ENCODE measurements around the gene CSF3R.
"Not testable (repeated sequence)": the region's sequence is repeated elsewhere in the genome, so short reads cannot be mapped to it uniquely, and the experiment has no call there.

Gene CSF3R

GRCh38 chr1:36512842-36513241 is 30.1 kb upstream of the CSF3R start:
- no peak for DNase-seq

- no peak for DNase-seq
Measured at GRCh38 chr1:36511804-36512798, 29.4 kb upstream of the CSF3R start.

- not testable (repeated sequence) for DNase-seq
Measured at GRCh38 chr1:36511220-36511619, 28.5 kb upstream of the CSF3R start.

- DNase-seq = no peak
Measured at GRCh38 chr1:36510418-36510817, 27.7 kb upstream of the CSF3R start.

GRCh38 chr1:36508257-36508656 is 25.5 kb upstream of the CSF3R start:
- no peak for DNase-seq

- DNase-seq = no peak
Measured at GRCh38 chr1:36506276-36506920, 23.7 kb upstream of the CSF3R start.

- no peak for DNase-seq
Measured at GRCh38 chr1:36503733-36504132, 21.0 kb upstream of the CSF3R start.

- DNase-seq = no peak
Measured at GRCh38 chr1:36503159-36503558, 20.4 kb upstream of the CSF3R start.

GRCh38 chr1:36502616-36503015 is 19.9 kb upstream of the CSF3R start:
- no peak for DNase-seq

- not testable (repeated sequence) for DNase-seq
Measured at GRCh38 chr1:36501911-36502310, 19.2 kb upstream of the CSF3R start.

- DNase-seq = no peak
Measured at GRCh38 chr1:36497207-36497606, 14.5 kb upstream of the CSF3R start.

- DNase-seq = no peak
Measured at GRCh38 chr1:36494971-36495370, 12.3 kb upstream of the CSF3R start.

- no peak for DNase-seq
Measured at GRCh38 chr1:36493524-36493923, 10.8 kb upstream of the CSF3R start.

GRCh38 chr1:36492491-36492890 is 9.8 kb upstream of the CSF3R start:
- DNase-seq = no peak

GRCh38 chr1:36489258-36490051 is 6.7 kb upstream of the CSF3R start:
- DNase-seq = not testable (repeated sequence)

- no peak for DNase-seq
Measured at GRCh38 chr1:36487906-36488305, 5.2 kb upstream of the CSF3R start.

GRCh38 chr1:36487336-36487725 is 4.6 kb upstream of the CSF3R start:
- not testable (repeated sequence) for DNase-seq

GRCh38 chr1:36486439-36487335 is 4.0 kb upstream of the CSF3R start:
- DNase-seq = no peak

GRCh38 chr1:36486093-36486438 is 3.4 kb upstream of the CSF3R start:
- DNase-seq = no peak

GRCh38 chr1:36484099-36484498 is 1.4 kb upstream of the CSF3R start:
- no peak for DNase-seq

GRCh38 chr1:36481771-36482723 is 666 bp downstream of the CSF3R start:
- no peak for DNase-seq
